K562 (cell line): ENCODE measurements around the gene CREB3L1. TPM values are rescaled to one million over a fixed set of nuclear protein-coding genes. Genes with fewer than 3 reads are reported as not detected.

Source experiments
- BACH1 ChIP-seq: fragments of 200-800 bp; sonication (Bioruptor generic); IDR thresholded peaks from 2 replicates; pipeline ENCODE4 v1.6.1; 2016; ENCODE audit warnings: missing genetic modification characterization, missing compliant biosample characterization
- BCL6 ChIP-seq: fragments of 250-450 bp; sonication (Bioruptor Pico); IDR thresholded peaks from 2 replicates; pipeline ENCODE4 v1.4.0; 2020
- GATAD2A ChIP-seq: fragments of 450-650 bp; IDR thresholded peaks from 2 replicates; pipeline ENCODE4 v1.6.1; 2017
- IRF2 ChIP-seq: sonication (generic); formaldehyde crosslinking; IDR thresholded peaks from 2 replicates; pipeline ENCODE4 v1.8.1; 2022; ENCODE audit warnings: mild to moderate bottlenecking, missing genetic modification reagents
- MCM7 ChIP-seq, 2 experiments: fragments of 450-650 bp; IDR thresholded peaks; 2 replicates each; pipeline ENCODE4 v1.6.1; 2016 to 2018
- NCOR1 ChIP-seq: fragments of 450-650 bp; IDR thresholded peaks from 2 replicates; pipeline ENCODE4 v1.6.1; 2016; ENCODE audit warnings: mild to moderate bottlenecking, moderate library complexity
- PHF20 ChIP-seq: fragments of 450-650 bp; IDR thresholded peaks from 2 replicates; pipeline ENCODE4 v1.6.1; 2018; ENCODE audit not compliant: partially characterized antibody
- RAD51 ChIP-seq: fragments of 450-650 bp; IDR thresholded peaks from 2 replicates; pipeline ENCODE4 v1.7.1; 2016; ENCODE audit warnings: low read depth, mild to moderate bottlenecking, borderline replicate concordance
- RBM15 ChIP-seq: fragments of 200-400 bp; formaldehyde crosslinking; IDR thresholded peaks from 2 replicates; pipeline ENCODE4 v1.6.1; 2018; ENCODE audit warnings: mild to moderate bottlenecking, low read length, moderate library complexity; ENCODE audit not compliant: insufficient read depth
- RBM34 ChIP-seq: fragments of 200-400 bp; formaldehyde crosslinking; IDR thresholded peaks from 2 replicates; pipeline ENCODE4 v1.6.1; 2018; ENCODE audit warnings: low read length, borderline replicate concordance; ENCODE audit not compliant: insufficient read depth
- RREB1 ChIP-seq: fragments of 250-450 bp; sonication (Bioruptor Pico); IDR thresholded peaks from 2 replicates; pipeline ENCODE4 v1.4.0; 2020
- ZBED1 ChIP-seq: IDR thresholded peaks from 2 replicates; pipeline ENCODE4 v1.6.1; 2014
- ZNF121 ChIP-seq: sonication (generic); formaldehyde crosslinking; conservative IDR thresholded peaks from 2 replicates; pipeline ENCODE4 v1.8.0; 2022; ENCODE audit warnings: missing genetic modification reagents
- ZNF436 ChIP-seq: fragments of 250-450, 450-650 bp; sonication (Bioruptor Pico); formaldehyde crosslinking; IDR thresholded peaks from 2 replicates; pipeline ENCODE4 v1.7.0; 2020; ENCODE audit warnings: mild to moderate bottlenecking
- ZNF584 ChIP-seq: fragments of 200-800 bp; sonication (Bioruptor generic); IDR thresholded peaks from 2 replicates; pipeline ENCODE4 v1.6.1; 2016; ENCODE audit warnings: low read depth, mild to moderate bottlenecking, missing genetic modification characterization, missing compliant biosample characterization
- ZNF639 ChIP-seq, 2 experiments: fragments of 200-800 bp in 1 of 2; sonication (Bioruptor generic) in 1 of 2; sonication (generic) in 1 of 2; formaldehyde crosslinking in 1 of 2; IDR thresholded peaks in 1 of 2; conservative IDR thresholded peaks in 1 of 2; 2 replicates each; pipeline versions ENCODE4 v1.5.0 to v1.6.1; 2016 to 2020; ENCODE audit warnings: missing compliant biosample characterization in 1 of 2, missing genetic modification characterization in 1 of 2, missing genetic modification reagents in 1 of 2
- polyA plus RNA-seq, 8 experiments: library from polyadenylated mRNA; depleted of rRNA in 4 of 8; stranded (reverse) in 5 of 8; unstranded in 3 of 8; fragments of >200 nt; fragmentation: Nextera tagmentation in 2 of 8; fragmentation: Illumina TruSeq in 1 of 8; extraction: Ambion mirVana in 2 of 8; extraction: Trizol in 1 of 8; gene quantifications; 2 replicates each; pipeline versions ENCODE4 v1.2.1 to v1.2.3, GENCODE V29; 2011 to 2014; ENCODE audit warnings: inconsistent platforms in 1 of 8, missing spikeins in 1 of 8
- total RNA-seq, 7 experiments: library from RNA; depleted of rRNA in 6 of 7; stranded (reverse); fragments of >200 nt in 6 of 7; fragmentation: Illumina TruSeq in 2 of 7; extraction: Trizol in 2 of 7; gene quantifications; 2 replicates each; pipeline versions ENCODE4 v1.2.1 to v1.2.3, GENCODE V29; 2011 to 2021; ENCODE audit warnings: low replicate concordance in 1 of 7
- TF ChIP-seq, protein P1 (sequence below), 2 experiments: fragments of 450-650 bp; conservative IDR thresholded peaks; 2 replicates each; pipeline ENCODE4 v1.6.1; 2017; ENCODE audit warnings: mild to moderate bottlenecking in 2 of 2, moderate library complexity in 2 of 2
- TF ChIP-seq, protein P2 (sequence below): fragments of 450-650 bp; formaldehyde crosslinking; IDR thresholded peaks from 2 replicates; pipeline ENCODE4 v1.4.0; 2020; ENCODE audit warnings: mild to moderate bottlenecking, mixed read lengths

CREB3L1 gene
- total and polyA plus RNA-seq, 9 of the 15 experiments (the other 6 are each of a cell fraction or from before 2014, with no cell fraction given): 1.2 to 27.6 (median 3.7) TPM

- TF ChIP-seq RREB1: no peak
- TF ChIP-seq, protein P1, sequence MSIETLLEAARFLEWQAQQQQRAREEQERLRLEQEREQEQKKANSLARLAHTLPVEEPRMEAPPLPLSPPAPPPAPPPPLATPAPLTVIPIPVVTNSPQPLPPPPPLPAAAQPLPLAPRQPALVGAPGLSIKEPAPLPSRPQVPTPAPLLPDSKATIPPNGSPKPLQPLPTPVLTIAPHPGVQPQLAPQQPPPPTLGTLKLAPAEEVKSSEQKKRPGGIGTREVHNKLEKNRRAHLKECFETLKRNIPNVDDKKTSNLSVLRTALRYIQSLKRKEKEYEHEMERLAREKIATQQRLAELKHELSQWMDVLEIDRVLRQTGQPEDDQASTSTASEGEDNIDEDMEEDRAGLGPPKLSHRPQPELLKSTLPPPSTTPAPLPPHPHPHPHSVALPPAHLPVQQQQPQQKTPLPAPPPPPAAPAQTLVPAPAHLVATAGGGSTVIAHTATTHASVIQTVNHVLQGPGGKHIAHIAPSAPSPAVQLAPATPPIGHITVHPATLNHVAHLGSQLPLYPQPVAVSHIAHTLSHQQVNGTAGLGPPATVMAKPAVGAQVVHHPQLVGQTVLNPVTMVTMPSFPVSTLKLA (conservative IDR thresholded peaks at IDR 0.05): peak; percentile 69 to 77
- no peak for TF ChIP-seq RBM34
- TF ChIP-seq RAD51: no peak
- no peak; the same call in 1 of the 2 replicates for TF ChIP-seq ZNF584 (CRISPR knock-in tag)
- TF ChIP-seq BACH1 (tag): peak; percentile 7; the same call in 1 of the 2 replicates
- TF ChIP-seq, protein P2, sequence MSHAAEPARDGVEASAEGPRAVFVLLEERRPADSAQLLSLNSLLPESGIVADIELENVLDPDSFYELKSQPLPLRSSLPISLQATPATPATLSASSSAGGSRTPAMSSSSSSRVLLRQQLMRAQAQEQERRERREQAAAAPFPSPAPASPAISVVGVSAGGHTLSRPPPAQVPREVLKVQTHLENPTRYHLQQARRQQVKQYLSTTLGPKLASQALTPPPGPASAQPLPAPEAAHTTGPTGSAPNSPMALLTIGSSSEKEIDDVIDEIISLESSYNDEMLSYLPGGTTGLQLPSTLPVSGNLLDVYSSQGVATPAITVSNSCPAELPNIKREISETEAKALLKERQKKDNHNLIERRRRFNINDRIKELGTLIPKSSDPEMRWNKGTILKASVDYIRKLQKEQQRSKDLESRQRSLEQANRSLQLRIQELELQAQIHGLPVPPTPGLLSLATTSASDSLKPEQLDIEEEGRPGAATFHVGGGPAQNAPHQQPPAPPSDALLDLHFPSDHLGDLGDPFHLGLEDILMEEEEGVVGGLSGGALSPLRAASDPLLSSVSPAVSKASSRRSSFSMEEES (CRISPR knock-in tag): no peak
- no peak for TF ChIP-seq BCL6 (CRISPR knock-in tag)
- TF ChIP-seq ZNF121 (CRISPR knock-in tag): no peak
- no peak for TF ChIP-seq RBM15
- TF ChIP-seq ZNF436: no peak
- no peak for TF ChIP-seq GATAD2A
- TF ChIP-seq NCOR1: peak; percentile 74
- no peak for TF ChIP-seq ZNF639 (CRISPR knock-in tag; conservative IDR thresholded peaks at IDR 0.05 in 1 of 2, IDR thresholded peaks at IDR 0.05 in 1 of 2)
- TF ChIP-seq MCM7 (IDR thresholded peaks at IDR 0.05): no peak
- no peak for TF ChIP-seq PHF20
- TF ChIP-seq ZBED1: no peak
- TF ChIP-seq IRF2 (CRISPR knock-in tag): no peak
Measured at GRCh38 chr11:46242952-46243795, 34.3 kb upstream of the CREB3L1 start (continued).
